T follicular helper cell (primary cell): ENCODE measurements around the gene BEGAIN.

ENCODE experiments used
- DNase-seq: peaks from one replicate; pipeline ENCODE4 v3.0.0-alpha.2; 2020; ENCODE audit warnings: low read depth
- total RNA-seq, 2 experiments: gene quantifications; one replicate each; lab custom pipeline; 2026; lab: John Stamatoyannopoulos, UW

The BEGAIN gene
- total RNA-seq = 0.12 to 0.39 reads per million in 2 experiments

- no peak for DNase-seq
Observed at GRCh38 chr14:100587086-100587762, at the start of gene BEGAIN. Gene BEGAIN (minus strand): TSS chr14:100587417. CDS start chr14:100587290, 127 bp downstream.

- DNase-seq = no peak
Observed at GRCh38 chr14:100636559-100636958, 49.3 kb upstream of the BEGAIN start.

GRCh38 chr14:100634026-100634425 is 46.8 kb upstream of the BEGAIN start:
- no peak for DNase-seq

- DNase-seq = no peak
Observed at GRCh38 chr14:100633406-100633805, 46.2 kb upstream of the BEGAIN start.

- DNase-seq = no peak
Observed at GRCh38 chr14:100629696-100630095, 42.5 kb upstream of the BEGAIN start.

- no peak for DNase-seq
Observed at GRCh38 chr14:100629098-100629497, 41.9 kb upstream of the BEGAIN start.

- no peak for DNase-seq
Observed at GRCh38 chr14:100628225-100628624, 41.0 kb upstream of the BEGAIN start.

GRCh38 chr14:100626614-100627013 is 39.4 kb upstream of the BEGAIN start:
- DNase-seq = no peak

GRCh38 chr14:100623961-100624360 is 36.7 kb upstream of the BEGAIN start:
- no peak for DNase-seq

GRCh38 chr14:100623557-100623956 is 36.3 kb upstream of the BEGAIN start:
- DNase-seq = no peak

GRCh38 chr14:100622708-100623485 is 35.7 kb upstream of the BEGAIN start:
- no peak for DNase-seq

GRCh38 chr14:100622224-100622623 is 35.0 kb upstream of the BEGAIN start:
- no peak for DNase-seq

- DNase-seq = no peak
Observed at GRCh38 chr14:100621806-100622205, 34.6 kb upstream of the BEGAIN start.

GRCh38 chr14:100620255-100621100 is 33.3 kb upstream of the BEGAIN start:
- no peak for DNase-seq

GRCh38 chr14:100619396-100620254 is 32.4 kb upstream of the BEGAIN start:
- DNase-seq = no peak

GRCh38 chr14:100618763-100619320 is 31.6 kb upstream of the BEGAIN start:
- DNase-seq = no peak

- DNase-seq = no peak
Observed at GRCh38 chr14:100618318-100618693, 31.1 kb upstream of the BEGAIN start.

GRCh38 chr14:100617410-100618317 is 30.4 kb upstream of the BEGAIN start:
- no peak for DNase-seq

- DNase-seq = no peak
Observed at GRCh38 chr14:100616854-100617409, 29.7 kb upstream of the BEGAIN start.
